ENCODE results near the gene IL17RE.
"Not testable (repeated sequence)": the region's sequence is repeated elsewhere in the genome, so short reads cannot be mapped to it uniquely, and the experiment has no call there.

Gene IL17RE

DNA sequence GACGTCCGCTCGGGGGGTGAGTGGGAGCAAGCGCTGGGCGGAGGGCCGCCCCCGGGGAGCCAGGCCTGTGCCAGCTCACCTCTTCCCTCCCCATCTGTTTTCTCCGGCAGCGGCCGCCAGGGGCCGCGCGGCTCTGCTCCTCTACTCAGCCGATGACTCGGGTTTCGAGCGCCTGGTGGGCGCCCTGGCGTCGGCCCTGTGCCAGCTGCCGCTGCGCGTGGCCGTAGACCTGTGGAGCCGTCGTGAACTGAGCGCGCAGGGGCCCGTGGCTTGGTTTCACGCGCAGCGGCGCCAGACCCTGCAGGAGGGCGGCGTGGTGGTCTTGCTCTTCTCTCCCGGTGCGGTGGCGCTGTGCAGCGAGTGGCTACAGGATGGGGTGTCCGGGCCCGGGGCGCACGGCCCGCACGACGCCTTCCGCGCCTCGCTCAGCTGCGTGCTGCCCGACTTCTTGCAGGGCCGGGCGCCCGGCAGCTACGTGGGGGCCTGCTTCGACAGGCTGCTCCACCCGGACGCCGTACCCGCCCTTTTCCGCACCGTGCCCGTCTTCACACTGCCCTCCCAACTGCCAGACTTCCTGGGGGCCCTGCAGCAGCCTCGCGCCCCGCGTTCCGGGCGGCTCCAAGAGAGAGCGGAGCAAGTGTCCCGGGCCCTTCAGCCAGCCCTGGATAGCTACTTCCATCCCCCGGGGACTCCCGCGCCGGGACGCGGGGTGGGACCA is 30.4 kb downstream of the IL17RE start:
- in situ Hi-C loops (cut with MboI; ENCODE audit: low sequenced_read_pairs): no loop called here

DNA sequence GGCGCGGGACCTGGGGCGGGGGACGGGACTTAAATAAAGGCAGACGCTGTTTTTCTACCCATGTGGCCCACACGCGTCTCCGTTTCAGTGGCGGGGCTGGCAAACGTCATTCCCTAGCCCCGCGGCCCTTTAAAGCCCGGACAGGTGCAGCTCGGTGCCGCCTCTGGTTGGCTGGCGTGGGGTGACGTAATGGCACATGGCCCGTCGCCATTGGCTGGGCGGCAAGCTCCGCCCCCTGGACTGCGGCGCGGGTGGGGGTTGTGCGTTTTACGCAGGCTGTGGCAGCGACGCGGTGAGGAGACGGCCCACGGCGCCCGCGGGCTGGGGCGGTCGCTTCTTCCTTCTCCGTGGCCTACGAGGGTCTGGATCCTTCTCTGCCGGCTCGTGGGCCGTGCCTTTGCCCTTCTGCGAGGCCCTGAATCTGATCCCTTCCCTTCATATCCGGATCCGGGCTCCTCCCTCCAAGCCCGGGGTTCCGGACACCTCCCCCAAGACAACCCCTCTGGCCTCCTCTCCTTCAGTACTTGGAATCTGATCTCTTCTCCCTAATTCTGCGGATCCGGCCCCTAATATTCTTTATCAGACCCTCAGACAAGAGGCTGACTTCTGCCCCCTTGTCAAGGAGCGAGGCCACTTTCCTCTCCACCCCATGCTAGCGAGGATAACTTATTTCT is 31.1 kb downstream of the IL17RE start, which contains the start of gene CRELD1:
CRELD1 (plus strand) TSS at position 274 of the 674 bp plus-strand sequence. CDS start 605 bp downstream, outside the sequence.
- in situ Hi-C loops (cut with MboI; ENCODE audit: low sequenced_read_pairs): no loop called here

DNA sequence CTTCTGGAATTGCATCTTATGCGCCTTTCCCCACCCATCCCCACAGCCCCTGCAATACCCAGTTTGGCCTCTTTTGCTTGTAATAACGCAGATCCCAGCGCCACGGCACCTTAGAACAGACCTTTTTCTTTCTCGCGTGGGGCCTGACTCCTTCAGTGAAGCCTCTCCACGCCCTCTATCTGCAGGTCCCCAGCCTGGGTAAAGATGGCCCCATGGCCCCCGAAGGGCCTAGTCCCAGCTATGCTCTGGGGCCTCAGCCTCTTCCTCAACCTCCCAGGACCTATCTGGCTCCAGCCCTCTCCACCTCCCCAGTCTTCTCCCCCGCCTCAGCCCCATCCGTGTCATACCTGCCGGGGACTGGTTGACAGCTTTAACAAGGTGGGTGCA is 31.6 kb downstream of the IL17RE start:
- in situ Hi-C loops (cut with MboI; ENCODE audit: low sequenced_read_pairs): no loop called here

DNA sequence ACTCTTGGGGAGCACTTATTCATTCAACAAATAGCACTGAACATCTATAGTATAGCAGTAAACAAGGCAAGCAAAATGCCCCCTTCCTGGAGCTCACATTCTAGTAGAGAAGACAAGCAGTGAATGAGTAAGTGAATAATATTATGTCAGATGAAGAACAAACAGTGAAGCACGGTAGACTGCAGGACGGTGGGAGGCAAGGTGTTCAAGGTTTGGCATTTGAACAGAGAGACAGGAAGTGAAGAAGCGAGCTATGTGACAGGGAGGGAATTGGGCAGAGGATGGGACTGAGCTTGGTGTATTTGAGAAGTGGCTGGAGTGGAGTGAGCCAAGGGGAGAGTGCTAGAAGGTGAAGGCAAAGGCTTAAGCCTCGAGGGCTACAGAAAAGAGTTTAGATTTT is 32.3 kb downstream of the IL17RE start:
- in situ Hi-C loops (cut with MboI; ENCODE audit: low sequenced_read_pairs): no loop called here

DNA sequence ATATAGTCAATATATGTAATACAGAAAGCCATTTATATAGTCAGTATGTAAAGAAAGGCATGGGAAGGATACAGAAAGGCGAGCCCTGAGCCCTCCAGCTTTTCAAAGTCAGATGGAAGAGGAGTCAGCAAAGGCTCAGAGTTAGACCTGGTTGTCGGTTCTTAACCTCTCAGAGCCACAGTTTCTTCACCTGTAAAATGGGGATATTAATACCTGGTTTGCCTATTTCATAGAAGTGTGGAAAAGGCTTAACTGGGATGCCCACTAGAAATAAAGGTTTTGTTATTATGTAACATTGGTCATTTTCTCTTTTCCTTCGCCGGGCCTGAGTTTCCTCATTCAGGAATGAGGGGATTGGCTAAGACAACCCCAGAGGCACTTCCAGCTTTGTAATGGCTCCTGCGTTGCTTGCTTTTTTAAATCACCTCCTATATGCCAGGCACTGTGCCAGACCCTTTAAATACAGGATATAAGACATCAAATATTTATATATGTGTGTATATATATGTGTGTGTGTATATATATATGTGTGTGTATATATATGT is 33.4 kb downstream of the IL17RE start:
- in situ Hi-C loops (cut with MboI; ENCODE audit: low sequenced_read_pairs): no loop called here

DNA sequence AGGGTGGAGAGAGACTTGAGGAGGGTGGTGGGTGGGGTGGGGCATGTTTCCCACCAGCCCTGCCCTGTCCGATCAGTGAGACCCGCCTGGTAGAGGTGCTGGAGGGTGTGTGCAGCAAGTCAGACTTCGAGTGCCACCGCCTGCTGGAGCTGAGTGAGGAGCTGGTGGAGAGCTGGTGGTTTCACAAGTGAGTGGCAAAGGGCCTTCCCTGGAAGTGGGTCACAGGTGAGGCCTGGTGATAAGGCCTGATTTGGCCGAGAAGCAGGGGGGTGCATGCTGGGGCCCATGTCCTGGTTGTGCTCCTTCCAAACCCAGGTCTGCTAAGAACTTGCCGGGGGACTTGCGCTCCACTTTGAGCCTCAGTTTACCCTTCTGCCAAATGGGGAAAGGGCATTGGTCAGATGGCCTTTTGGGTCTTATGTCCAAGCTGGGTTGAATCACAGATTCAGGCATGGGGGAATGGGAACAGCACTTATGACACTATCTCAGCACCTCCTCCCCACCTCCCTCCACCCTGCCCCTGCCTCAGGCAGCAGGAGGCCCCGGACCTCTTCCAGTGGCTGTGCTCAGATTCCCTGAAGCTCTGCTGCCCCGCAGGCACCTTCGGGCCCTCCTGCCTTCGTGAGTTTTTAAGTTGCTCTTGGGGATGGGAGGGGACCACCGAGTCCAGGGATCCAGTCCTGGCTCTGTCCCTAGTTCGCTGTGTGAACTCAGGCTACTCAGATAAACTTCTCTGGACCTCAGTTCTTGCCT is 35.0 kb downstream of the IL17RE start:
- in situ Hi-C loops (cut with MboI; ENCODE audit: low sequenced_read_pairs): no loop called here

DNA sequence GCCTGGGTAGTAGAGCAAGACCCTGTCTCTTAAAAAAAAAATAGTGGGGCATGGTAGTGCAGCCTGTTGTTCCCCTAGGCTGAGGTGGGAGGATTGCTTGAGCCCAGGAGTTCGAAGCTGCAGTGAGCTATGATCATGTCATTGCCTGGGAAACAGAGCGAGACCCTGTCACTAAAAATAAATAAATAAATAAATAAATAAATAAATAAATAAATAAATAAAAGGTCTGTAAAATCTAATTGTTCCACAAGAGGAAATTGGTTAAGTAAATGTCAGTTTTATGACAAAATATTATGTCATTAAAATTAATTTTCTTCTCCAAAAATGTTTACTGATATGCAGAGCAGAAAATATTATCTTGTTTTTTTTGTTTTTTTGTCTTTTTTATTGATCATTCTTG is 36.3 kb downstream of the IL17RE start:
- in situ Hi-C loops (cut with MboI; ENCODE audit: low sequenced_read_pairs): no loop called here

DNA sequence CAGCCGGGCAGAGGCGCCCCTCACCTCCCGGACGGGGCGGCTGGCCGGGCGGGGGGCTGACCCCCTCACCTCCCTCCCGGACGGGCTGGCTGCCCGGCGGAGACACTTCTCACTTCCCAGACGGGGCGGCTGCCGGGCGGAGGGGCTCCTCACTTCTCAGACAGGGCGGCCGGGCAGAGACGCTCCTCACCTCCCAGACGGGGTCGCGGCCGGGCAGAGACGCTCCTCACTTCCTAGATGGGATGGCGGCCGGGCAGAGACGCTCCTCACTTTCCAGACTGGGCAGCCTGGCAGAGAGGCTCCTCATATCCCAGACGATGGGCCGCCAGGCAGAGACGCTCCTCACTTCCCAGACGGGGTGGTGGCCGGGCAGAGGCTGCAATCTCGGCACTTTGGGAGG is 37.3 kb downstream of the IL17RE start:
- in situ Hi-C loops (cut with MboI; ENCODE audit: low sequenced_read_pairs): not testable (repeated sequence)

DNA sequence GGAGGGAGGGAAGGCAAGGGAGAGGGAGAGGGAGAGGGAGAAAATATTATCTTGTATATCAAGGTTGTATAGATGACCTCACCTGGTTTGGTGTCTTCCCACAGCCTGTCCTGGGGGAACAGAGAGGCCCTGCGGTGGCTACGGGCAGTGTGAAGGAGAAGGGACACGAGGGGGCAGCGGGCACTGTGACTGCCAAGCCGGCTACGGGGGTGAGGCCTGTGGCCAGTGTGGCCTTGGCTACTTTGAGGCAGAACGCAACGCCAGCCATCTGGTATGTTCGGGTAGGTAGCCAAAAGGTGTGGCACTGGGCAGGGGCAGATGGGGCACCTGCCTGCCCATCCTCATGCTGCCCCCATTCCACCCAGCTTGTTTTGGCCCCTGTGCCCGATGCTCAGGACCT is 38.1 kb downstream of the IL17RE start:
- in situ Hi-C loops (cut with MboI; ENCODE audit: low sequenced_read_pairs): no loop called here

DNA sequence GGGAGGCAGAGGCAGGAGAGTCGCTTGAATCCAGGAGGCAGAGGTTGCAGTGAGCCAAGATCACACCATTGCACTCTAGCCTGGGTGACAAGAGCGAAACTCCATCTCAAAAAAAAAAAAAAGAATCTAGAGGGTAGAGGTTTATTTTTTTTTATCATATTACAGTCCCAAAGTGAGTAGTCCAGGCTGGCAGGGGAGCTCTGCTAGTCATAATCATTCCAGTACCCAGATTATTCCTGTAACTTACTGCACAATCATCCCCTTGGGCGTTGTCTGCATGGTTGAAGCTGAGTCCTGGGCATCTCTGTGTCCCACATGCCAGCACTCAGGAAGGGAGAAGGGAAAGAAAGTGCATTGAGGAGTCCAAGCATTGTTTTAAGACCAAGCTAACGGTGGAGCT is 39.5 kb downstream of the IL17RE start:
- in situ Hi-C loops (cut with MboI; ENCODE audit: low sequenced_read_pairs): no loop called here

DNA sequence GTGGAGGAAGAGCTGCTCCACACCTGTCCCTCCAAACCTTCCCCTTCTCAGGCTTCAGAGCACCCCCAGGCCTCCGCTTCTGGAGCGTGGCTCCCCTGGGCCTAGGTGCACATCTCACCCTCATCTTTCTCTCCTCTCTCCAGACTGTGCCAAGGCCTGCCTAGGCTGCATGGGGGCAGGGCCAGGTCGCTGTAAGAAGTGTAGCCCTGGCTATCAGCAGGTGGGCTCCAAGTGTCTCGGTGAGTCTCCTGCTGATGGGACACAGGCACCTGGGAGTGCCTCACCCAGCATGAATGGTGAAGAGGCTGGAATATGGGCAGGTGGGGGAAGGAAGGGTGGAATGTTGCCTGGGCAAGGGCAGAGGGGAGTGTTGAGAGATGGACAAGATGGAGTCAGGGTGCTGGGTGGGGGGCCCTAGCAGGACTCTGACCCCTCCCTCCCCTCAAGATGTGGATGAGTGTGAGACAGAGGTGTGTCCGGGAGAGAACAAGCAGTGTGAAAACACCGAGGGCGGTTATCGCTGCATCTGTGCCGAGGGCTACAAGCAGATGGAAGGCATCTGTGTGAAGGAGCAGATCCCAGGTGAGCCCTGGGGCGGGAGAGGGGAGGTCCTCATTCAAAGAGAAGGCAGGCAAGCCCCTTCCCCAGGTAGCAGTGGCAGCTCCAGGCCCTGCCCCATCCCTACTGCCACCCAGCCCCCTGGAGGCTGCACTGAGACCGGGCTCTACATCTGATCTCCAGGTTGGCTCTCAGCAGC is 40.5 kb downstream of the IL17RE start:
- in situ Hi-C loops (cut with MboI; ENCODE audit: low sequenced_read_pairs): no loop called here

DNA sequence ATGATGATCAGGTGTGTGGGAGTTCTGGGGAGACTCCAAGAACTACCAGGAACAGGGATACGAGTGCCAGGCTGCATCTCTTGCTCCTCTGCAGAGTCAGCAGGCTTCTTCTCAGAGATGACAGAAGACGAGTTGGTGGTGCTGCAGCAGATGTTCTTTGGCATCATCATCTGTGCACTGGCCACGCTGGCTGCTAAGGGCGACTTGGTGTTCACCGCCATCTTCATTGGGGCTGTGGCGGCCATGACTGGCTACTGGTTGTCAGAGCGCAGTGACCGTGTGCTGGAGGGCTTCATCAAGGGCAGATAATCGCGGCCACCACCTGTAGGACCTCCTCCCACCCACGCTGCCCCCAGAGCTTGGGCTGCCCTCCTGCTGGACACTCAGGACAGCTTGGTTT is 41.6 kb downstream of the IL17RE start:
- in situ Hi-C loops (cut with MboI; ENCODE audit: low sequenced_read_pairs): no loop called here

DNA sequence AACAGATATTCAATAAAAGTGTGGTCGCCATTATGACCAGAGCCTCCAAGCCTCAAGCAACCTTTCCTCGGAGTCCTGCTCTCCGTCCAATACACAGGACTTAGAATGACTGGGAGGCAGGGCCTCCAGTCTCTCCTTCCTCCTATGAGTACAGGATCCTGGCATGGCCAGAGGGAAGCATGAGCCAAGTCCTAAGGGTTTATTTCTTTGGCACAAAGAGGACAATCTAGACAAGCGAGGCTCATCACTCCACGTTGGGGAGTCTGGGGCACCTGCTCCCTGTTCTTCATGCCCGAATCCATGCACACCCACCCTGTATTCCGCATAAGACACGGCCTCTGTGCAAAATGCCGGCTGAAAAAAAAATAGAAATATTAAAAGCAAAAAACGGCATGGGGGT is 42.7 kb downstream of the IL17RE start:
- in situ Hi-C loops (cut with MboI; ENCODE audit: low sequenced_read_pairs): no loop called here

DNA sequence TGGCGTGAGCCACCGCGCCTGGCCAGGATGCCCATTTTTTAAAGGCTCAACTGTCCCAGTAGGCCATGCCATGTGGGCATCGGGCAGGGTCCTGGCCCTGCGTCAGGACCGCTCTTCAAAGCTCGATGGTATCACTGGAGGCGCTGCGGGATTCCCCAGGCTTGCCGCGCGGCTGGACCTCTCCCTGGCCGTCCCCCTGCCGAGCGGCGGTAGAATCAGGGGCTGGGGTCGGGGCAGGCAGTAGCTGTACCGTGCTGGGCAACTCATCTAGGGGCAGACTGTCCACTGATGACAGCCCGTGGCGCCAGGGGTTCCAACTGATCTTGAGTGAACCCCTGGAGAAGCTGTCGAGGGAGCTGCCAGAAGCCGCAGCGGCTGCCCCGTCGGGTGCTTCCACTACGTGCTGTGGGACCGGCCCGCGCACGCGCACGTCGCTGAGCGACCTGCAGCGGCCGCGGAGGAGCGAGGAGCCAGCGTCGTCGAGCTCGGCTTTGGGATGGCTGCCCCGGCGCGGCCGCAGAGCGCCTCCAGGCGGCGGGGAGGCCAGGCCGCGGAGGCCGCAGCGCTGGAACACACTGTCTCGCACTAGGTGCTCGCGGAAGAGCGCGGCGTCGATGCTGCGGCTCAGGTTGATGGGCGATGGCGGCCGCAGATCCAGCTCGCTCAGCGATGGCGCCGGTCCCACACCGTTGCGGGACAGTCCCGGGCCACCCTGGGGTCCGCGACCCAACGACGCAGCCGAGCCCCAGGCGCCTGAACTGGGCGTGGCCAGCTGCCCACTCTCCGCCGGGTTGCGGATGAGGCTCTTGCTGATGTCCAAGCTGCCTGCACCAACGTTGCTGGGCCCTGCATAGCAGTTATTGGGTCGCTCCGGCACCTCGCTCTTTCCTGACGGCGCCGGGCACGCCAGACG is 43.7 kb downstream of the IL17RE start:
- in situ Hi-C loops (cut with MboI; ENCODE audit: low sequenced_read_pairs): no loop called here

DNA sequence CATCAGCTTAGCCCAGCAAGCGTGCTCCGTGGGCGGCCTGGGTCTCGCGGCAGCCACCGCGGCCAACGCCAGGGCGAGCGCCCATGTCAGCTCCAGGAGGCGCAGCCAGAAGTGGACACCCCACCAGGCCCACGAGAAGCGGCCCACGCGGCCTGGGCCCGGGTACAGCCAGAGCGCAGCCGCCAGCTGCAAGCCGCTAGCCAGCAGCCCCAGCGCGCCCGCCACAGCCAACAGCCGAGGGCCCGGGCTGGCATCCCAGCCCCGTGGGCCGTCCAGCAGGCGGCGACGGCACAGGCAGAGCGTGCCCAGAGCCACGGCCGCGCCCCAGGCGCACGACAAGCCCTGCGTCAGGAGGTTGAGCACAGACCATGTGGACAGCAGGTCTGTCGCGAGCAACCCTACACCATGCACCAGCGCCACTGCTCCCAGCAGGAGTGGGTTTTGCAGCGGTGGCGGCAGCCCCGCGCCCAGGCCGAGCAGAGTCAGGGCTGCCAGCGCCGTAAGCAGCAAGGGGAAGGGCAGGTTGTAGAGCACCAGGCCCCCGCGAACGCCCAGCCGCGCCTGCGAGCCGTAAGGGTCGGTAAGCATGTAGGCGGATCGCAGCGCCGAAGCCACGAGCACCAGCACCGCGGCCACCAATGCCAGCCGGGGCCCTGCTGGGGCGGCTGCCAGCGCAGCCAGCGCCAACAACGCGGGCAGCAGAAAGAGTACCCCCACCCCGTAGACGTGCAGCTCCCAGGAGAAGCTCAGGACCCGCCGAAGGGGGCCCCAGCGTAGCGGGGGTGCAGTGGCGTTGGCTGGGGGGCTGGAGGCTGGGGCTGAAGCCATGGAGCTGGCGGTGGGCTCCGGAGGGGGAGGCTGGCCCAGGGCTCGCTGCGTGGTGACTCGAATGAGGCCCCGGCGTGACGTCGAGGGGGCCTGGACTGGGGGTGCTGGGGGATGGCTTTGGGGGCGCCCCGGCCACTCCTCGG is 44.7 kb downstream of the IL17RE start:
- in situ Hi-C loops (cut with MboI; ENCODE audit: low sequenced_read_pairs): no loop called here

DNA sequence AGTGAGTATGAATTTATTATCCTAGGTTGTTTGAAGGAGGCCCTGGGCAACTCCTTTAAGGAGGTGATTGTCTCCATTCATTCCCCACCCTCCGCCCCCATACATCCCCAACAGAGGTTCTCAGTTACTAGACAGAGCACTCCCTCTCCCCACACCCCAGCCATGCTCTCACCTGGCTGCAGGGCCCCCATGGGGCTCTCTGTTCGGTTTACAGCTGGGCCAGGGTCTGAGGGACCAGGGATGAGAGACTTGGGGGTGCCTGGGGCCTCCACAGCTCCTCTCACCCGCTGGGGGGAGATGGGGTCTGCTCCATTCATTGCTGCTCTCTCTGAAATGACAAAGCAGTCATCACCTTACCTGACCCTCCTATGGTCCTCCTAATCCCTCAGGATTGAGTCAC is 45.9 kb downstream of the IL17RE start:
- in situ Hi-C loops (cut with MboI; ENCODE audit: low sequenced_read_pairs): no loop called here

DNA sequence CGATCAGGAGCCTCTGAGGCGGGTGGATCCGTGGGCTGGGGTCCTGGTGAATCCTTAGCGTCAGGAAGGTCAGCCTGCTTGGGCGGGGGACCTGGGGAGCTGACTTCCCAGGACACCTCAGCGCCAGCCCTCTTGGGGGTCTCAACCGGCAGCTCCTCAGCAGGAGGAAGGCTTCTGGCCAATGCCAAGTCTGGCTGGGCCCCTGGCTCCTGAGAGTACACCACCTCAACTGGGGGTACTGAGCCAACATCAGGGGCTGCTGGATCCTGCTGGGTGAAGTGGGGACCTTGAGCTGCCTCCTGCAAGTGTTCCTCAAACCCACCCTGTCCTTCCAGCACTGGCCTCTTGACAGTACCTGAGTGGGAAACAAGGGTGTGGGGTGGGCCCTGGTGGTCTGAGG is 46.5 kb downstream of the IL17RE start:
- in situ Hi-C loops (cut with MboI; ENCODE audit: low sequenced_read_pairs): no loop called here

DNA sequence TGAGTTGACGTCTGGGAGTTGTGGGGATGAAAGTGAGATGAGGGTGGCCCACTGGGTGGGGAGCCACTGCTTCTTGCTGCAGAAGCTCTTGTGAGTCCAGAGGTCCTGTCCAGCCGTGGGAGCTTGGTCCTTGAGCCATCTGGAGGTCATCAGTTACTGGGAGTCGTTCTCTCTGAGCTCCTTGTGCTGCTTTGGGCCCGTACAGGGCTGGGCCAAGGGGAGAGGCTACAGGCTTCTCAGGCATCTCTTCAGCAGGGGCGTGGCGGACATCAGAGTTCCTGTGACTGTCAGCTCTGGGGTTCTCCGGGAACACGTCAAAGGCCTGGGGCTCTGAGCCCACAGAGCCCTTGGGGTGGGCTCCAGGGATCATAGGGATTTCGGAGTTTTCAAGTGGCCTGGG is 47.0 kb downstream of the IL17RE start:
- in situ Hi-C loops (cut with MboI; ENCODE audit: low sequenced_read_pairs): no loop called here

DNA sequence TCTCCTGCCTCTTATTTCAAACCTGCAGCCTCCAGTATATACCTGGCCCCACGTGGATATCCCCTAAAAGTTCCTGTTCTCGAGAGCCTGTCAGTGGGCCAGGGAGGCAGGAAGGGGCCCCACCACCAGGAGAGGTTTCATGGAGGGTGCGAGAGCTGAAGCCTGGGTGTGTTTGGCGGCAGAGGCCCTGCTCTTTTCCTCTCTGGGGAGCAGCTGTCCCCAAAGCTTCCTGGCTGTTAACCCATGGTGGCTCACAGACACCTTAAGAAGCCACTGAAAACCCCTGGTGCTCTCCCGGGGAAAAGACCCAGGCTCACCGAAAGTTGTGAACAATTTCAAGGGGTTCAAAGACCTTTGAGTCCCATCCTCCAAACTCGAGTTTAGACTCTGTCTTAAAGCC is 48.5 kb downstream of the IL17RE start:
- in situ Hi-C loops (cut with MboI; ENCODE audit: low sequenced_read_pairs): no loop called here
